SIG-M5 (cell line): ENCODE results near the gene TPRA1.
"Not testable (repeated sequence)": the region's sequence is repeated elsewhere in the genome, so short reads cannot be mapped to it uniquely, and the experiment has no call there.

Source experiments
- DNase-seq: peaks from one replicate; lab custom pipeline; 2025; lab: John Stamatoyannopoulos, UW

Gene TPRA1

GRCh38 chr3:127536830-127537812 lies 53.4 kb downstream of the TPRA1 start:
- DNase-seq: no peak

- DNase-seq: no peak
These were observed 54.4 kb downstream of the TPRA1 start for GRCh38 chr3:127535901-127536829.

DNA sequence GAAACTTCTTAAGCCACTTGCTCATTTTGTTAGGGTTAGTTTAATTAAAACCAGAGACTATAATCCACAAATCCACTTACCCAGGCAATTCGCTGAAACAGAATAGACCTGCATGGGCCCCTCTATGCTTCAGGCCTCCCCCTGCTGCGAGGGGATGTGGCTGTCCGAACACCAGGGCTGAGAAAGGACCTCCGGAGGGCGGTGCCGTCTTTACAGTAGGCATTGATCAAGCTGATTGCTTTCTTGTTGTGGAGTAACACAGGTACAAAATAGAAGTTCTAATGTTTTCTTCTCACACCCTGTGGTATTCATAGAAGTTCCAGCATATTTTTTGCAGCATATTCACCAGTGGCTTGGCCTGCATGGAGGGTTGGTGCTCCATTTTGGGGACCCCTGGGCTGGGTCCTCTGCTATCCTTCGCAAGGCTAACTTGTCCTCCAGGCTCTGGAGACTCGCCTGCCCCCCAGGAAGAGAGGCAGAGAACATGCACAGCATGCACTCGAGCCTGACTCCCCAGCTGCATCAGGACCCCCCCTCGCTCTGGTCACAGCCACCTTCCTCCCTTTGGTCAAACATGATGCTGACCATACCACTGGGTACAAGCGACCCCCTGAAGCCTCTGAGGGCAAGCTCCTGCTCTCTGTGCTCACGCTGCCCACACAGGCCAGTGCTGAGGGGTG lies 55.3 kb downstream of the TPRA1 start:
- DNase-seq: no peak

GRCh38 chr3:127534564-127534963 lies 56.0 kb downstream of the TPRA1 start:
- DNase-seq: no peak

GRCh38 chr3:127534161-127534451 lies 56.4 kb downstream of the TPRA1 start:
- no peak for DNase-seq

- DNase-seq: no peak
These were observed 57.9 kb downstream of the TPRA1 start for GRCh38 chr3:127532561-127533203.

DNA sequence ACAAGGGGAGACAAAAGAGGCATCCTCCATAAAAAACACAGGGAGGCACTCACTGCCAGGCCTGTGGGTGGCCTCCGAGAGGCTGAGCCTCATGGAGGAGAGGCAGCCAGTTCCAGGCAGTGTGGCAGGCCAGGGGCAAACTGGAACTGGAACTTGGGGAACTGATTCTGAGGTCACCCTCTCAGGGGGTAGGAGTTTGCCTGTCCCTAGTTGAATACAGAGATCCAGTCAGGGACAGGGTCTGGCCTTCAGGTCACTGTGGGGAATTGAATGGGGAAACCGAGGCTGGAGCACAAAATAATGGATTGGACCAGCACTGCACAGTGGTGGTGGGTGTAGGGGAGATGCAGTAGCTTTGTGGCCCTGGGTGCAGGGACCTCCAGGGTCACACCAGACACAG lies 58.7 kb downstream of the TPRA1 start:
- DNase-seq: no peak

DNA sequence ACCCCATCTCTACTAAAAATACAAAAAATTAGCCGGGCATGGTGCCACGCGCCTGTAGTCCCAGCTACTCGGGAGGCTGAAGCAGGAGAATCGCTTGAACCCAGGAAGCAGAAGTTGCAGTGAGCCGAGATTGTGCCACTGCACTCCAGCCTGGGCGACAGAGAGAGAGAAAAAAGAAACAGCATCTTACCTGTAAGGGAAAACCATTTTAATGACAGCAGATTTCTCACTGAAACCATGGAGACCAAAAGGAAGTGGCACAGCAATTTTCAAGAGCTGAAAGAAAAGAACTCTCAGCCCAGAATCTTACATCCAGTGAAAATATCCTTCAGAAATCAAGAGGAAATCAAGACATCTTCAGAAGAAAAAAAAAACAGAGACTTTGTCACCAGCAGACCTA lies 59.7 kb downstream of the TPRA1 start:
- not testable (repeated sequence) for DNase-seq

DNA sequence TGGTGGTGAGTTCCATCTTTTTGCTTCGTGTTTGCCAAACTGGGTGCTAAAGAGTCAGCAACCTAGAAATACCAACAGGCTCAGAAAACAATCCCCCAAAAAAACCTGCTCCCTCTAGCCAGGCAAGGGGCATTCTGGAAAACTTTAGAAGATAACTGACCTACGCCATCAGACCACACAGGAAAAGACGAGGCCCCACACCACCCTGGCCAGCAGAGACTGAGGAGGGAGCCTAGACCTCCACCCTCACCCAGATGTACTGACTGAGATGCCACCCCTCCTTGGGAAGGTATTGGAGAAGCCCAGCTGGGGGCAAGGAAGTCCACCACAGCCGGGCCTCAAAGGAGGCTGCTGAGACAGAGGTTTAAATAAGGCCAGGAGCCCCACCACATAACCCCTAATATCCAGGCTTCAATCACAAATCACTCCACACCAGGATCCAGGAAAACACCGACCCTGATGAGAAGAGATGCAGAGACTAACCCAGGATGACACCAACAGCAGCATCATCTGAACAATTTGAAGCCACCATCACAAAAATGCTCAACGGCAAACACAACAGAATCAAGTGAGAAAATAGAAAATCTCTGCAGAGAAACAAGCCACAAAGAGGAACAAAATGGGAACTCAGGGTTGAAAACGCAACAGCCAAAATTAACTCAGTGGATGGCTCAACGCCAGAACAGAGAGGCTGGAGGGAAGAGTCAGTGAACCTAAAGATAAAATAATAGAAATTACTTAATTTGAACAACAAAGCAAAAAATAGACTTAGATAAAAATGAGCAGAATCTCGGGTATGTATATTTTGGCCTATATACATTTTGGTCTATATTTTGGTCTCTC lies 61.0 kb downstream of the TPRA1 start:
- no peak for DNase-seq

GRCh38 chr3:127525373-127525772 lies 65.2 kb downstream of the TPRA1 start:
- DNase-seq: no peak

- no peak for DNase-seq
These were observed 66.1 kb downstream of the TPRA1 start for GRCh38 chr3:127524296-127524896.
